HG02571 (cell line): ENCODE data around the gene APC2.
"Not testable (repeated sequence)": the region's sequence is repeated elsewhere in the genome, so short reads cannot be mapped to it uniquely, and the experiment has no call there.

ENCODE experiments used
- ATAC-seq: cut with Tn5 transposase; IDR thresholded peaks from one replicate; pipeline ENCODE4 v1.9.1; 2021; ENCODE audit warnings: mild to moderate bottlenecking, moderate library complexity; ENCODE audit not compliant: unreplicated experiment

The APC2 gene

GRCh38 chr19:1491114-1491848 is 41.4 kb downstream of the APC2 start, which contains the start of gene REEP6:
Gene REEP6 (plus strand): TSS chr19:1491181. CDS start chr19:1491270, 89 bp downstream.
- no peak for ATAC-seq

GRCh38 chr19:1491849-1492170 is 41.9 kb downstream of the APC2 start:
- ATAC-seq = no peak

DNA sequence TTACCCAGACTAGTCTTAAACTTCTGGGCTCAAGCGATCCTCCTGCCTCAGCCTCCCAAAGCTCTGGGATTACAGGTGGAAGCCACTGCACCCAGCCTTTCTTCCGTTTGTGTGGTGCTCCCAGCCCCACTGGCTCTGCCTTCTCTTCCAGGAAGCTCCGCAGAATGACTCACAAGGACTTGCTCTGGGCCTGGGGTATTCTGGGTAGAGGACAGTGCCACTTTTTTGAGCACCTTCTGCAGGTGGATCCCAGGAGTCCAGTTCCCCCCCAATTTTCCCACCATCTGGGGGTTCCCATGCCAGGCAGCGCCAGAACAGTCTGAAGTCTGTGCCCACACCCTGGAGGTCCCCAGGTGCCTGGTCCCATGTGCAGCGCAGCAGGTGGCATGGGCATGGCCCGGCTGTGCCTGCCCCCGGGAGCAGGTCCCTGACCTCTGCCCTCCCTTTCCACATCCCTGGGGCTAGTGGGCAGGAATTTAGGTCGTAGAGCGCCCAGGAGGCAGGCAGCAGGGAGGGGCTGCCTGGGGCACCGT is 42.6 kb downstream of the APC2 start:
- no peak for ATAC-seq

GRCh38 chr19:1494115-1494815 is 44.3 kb downstream of the APC2 start:
- no peak for ATAC-seq

DNA sequence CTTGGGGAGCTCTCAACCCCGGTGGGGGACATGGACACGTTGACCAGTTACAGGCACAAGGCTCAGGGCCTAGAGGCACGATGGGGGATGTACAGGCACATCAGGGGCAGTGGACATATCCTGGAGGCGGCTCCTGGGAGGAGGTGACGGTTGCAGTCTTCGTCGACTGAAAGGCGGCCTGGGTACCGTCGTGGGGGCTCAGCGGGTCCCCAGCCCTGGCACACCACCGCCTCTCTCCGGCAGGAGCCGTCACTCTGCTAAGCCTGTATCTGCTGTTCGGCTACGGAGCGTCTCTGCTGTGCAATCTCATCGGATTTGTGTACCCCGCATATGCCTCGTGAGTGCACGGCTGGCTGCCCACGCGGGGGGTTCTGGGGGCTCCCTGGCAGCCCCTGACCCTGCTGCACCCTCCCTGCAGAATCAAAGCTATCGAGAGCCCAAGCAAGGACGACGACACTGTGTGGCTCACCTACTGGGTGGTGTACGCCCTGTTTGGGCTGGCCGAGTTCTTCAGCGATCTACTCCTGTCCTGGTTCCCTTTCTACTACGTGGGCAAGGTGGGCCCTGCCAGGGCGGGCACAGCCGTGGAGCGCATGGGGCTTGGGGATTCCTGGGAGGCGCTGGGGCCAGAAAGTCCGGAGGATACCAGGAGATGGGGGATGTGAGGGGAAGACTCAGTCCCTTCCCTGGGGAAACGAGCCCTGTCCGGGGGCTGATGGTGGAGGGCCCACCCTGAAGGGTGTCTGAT is 45.3 kb downstream of the APC2 start:
- ATAC-seq = no peak

DNA sequence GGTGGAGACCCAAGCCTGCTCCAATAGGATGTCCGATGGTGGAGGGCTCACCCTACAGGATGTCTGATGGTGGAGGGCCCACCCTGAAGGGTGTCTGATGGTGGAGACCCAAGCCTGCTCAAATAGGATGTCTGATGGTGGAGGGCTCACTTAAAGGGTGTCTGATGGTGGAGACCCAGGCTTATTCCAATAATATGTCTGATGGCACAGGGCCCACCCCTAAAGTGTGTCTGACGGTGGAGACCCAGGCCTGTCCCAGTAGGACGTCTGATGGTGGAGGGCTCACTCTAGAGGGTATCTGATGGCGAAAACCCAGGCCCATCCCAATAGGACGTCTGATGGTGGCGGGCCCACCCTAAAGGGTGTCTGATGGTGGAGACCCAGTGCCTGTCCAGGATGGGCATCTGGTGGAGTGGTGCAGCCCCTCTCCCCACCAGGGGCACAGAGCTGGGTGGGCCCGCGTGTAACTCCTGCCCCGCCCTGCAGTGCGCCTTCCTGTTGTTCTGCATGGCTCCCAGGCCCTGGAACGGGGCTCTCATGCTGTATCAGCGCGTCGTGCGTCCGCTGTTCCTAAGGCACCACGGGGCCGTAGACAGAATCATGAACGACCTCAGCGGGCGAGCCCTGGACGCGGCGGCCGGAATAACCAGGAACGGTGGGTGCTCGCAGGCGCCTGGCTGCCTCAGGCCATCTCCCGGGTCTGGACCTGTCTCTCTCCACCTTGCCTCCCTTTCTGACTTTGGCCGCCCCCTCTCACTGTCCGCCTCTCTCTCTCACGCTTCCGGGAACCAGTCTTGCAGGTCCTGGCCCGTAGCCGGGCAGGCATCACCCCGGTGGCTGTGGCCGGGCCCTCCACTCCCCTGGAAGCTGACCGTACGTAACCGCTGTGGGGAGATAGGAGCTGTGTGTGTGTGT is 46.1 kb downstream of the APC2 start:
- no peak for ATAC-seq

GRCh38 chr19:1496714-1497577 is 47.0 kb downstream of the APC2 start:
- no peak for ATAC-seq

DNA sequence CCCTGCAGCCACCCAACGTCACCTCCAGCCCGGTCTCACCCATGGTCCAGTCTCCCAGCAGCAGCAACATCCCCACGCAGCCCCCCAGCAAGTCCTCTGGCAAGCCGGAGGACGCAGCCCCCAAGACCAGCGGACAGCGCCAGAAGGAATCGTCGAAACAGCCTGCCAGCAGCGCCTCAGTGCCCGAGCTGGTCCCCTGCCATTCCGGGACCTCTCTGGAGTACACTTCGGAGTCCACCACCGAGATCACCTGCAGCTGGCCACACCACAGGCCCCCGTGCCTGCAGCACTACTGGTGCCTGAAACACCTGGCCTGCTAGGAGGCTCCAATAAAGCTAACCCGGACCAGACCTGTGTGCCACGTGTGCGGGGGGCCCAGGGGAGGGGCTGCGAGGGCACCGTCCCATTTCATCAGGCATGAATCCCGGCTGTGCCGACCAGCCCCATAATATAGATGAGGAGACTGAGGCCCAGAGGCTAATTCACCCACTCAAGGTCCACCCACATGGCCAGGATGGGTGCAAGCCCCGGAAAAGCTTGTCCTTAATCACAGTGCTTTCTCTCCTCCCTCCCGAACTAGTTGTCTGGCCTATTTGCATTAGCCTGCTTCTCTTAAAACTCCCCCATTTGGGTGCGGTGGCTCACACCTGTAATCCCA is 47.8 kb downstream of the APC2 start:
- no peak for ATAC-seq

DNA sequence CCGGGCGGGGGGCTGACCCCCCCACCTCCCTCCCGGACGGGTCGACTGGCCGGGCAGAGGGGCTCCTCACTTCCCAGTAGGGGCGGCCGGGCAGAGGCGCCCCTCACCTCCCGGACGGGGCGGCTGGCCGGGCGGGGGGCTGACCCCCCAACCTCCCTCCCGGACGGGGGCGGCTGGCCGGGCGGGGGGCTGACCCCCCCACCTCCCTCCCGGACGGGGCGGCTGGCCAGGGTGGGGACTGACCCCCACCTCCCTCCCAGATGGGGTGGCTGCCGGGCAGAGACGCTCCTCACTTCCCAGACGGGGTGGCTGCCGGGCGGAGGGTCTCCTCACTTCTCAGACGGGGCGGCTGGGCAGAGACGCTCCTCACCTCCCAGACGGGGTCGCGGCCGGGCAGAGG is 49.3 kb downstream of the APC2 start:
- ATAC-seq = not testable (repeated sequence)

DNA sequence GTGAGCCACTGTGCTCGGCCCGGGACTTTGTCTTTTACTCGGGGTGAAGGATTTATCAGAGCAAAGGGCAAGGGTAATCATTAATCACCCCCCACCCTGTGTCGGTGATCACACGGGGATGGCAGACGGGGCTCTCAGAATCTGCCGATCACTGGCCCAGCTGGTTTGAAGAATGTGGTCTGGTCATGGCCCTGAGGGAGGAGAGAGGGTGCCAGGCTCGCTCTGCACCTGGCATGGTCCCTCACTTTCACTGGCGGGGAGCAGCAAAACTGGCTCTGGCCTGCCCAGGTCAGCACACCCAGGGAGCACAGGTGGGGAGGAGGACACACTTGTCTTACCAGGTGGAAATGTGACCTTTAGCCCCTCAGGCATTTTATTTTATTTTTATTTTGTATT is 51.3 kb downstream of the APC2 start:
- no peak for ATAC-seq

- ATAC-seq = no peak
Measured at GRCh38 chr19:1502433-1503088, 52.6 kb downstream of the APC2 start.

DNA sequence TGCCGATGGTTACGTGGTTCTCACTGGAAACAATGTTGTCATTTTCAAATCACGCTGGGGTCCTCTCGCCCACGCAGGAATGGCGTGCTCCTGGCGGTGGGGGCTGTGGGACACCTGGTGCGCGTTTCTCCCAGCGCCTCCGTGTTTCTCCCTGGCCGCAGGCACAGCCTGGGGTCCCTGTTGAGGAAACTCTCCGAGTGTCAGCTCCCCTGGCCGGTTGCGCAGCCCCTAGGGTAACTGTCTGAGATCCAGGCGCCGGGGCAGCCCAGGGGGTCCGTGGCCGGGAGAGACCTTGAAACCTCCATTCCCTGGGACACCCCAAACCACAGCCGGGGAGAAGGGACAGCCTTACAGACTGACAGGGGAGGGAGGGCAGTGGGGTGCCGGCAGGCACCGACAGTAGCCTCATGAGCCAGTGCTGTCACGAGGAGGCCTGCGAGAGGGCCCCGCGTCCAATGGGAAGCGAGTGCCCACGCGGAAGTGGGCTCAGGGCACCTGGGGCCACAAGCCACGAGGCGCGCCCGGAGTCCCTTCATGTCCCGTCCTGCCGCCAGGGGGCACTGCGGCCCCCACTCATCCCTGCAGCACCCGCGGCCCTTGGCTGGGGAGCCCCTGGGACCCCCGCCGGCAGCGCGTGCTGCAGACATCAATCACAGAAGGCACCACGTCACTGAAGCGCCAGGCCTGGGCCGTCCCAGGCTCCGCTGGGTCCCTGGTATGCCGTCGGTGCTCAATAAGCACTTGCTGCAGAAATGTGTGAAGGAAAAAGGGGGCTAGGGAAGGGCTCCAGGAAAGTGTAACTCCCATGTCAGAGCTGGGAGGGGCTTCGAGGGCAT is 53.4 kb downstream of the APC2 start:
- ATAC-seq = no peak

GRCh38 chr19:1503925-1504773 is 54.2 kb downstream of the APC2 start:
- no peak for ATAC-seq

DNA sequence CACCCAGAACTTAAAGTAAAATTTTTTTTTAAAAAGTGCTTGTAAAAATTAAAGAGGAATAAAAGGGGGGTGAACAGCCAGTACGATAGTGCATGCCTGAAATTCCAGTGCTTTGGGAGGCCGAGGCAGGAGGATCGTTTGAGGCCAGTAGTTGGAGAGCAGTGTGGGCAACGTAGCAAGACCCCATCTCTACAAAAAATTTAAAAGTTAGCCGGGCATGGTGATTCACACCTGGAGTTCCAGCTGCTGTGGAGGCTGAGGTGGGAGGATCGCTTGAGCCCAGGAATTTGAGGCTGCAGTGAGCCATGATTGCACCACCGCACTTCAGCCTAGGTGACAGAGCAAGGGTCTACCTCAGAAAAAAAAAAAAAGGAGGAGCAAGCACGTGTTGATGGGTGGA is 55.1 kb downstream of the APC2 start:
- no peak for ATAC-seq

DNA sequence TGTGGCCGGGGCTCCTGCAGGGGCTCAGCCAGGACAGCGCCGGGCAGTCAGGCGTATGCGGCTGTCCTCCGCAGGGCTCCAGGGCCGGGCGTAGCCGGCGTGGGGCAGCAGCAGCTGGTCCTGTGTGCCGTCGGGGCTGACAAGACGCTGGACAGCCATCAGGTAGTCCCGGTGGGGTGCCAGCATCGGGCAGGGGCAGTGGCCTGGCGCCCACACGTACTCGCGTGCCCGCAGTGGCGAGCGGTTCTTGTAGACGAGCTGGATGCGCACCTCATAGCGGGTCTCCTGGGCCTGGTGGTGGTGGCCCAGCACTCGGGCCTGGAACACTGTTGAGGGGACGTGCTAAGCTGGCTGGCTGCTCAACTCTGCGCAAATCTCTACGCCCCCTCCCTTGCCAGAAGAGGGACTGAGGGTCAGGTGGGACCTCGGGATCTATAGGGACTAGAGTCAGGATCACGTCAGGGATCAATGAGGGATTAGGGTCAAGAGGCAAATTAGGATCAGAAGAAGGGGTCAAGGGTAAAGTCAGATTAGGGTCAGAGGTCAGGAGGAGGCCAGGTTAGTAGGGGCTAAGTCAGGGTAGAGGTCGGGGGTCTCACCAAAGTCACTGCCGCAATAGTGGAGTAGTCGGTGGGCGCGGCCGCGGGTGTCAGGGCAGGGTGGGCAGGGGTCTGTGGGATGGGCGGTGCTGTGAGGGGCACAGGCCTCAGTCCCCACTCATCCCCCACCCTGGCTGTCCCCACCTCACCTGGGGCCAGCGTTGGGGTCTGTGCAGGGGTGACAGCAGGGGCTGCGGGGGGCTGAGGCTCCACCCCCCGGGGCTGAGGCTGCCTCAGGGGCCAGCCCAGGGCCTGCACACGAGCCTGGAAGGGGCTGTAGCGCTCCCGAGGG is 56.3 kb downstream of the APC2 start:
- ATAC-seq = no peak

DNA sequence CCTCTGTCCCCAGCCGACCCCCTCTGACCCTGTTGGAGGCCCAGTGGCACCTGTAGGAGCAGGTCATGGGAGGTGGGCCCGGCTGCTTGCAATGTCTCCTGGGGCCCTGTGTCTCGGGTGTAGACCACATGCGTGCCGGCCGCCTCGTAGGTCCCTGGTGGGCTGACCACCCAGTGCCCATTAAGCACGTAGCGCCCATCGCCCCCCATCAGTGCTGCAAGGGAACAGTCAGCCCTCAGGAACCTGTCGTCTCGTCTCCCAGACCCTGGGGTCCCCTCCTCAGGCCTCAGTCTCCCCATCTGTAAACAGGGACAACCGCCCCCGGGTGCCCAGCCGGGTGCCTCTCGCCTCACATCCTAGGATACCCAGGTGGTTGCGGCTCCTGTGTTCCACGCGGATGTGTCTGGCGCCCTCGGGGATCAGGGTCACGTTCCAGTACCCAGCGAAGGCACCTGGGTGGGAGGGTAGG is 57.3 kb downstream of the APC2 start:
- no peak for ATAC-seq
